GM08714 (cell line): ENCODE results near the gene SOX6.

ENCODE experiments used
- H3K4me3 ChIP-seq: fragments of 200-500 bp; sonication (Bioruptor generic); 2 replicates; pipeline ENCODE4 v1.5.1; 2014; ENCODE audit warnings: mild to moderate bottlenecking, low read length, inconsistent platforms
- ZNF274 ChIP-seq: IDR thresholded peaks from 2 replicates; pipeline ENCODE4 v1.6.1; 2012; ENCODE audit warnings: mild to moderate bottlenecking, low read depth, low read length

Gene SOX6

DNA sequence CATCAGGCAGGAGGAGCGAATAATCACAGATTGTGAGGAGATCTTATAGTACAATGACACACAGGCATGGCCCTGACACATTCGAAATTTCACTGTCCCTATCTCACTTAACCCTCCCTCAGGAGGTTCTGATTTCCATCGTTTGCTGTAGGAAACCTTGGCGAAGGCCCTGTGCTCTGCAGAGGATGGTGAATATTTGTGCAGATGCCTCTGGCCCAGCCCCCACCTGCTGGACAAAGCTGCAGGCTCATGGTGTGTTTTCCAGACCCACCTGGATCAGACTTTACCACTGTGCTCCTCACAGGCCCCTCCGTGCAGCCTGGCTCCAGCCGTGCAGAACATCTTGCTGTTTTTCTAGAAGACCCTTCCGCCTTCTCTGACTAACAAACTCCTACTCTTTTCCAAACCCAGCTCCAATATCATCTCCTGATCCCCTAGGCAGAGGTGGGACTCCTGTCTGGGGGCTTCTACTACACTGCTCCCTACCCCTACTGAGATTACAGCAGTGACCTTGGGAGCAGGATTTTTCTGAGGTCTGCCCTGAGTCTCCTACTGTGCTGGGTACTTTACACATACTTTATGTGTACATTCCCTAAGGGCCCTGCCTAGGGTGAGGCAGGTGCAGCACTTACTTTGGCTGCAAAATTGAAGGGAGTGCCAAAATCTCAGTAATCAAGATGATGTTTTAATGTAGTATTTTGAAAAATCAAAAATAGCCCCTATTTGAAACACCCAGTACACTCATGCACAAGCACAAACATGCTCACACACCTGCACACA, 412.7 kb downstream of the SOX6 start:
- no peak overlapping the region for H3K4me3 ChIP-seq
- no peak for TF ChIP-seq ZNF274

DNA sequence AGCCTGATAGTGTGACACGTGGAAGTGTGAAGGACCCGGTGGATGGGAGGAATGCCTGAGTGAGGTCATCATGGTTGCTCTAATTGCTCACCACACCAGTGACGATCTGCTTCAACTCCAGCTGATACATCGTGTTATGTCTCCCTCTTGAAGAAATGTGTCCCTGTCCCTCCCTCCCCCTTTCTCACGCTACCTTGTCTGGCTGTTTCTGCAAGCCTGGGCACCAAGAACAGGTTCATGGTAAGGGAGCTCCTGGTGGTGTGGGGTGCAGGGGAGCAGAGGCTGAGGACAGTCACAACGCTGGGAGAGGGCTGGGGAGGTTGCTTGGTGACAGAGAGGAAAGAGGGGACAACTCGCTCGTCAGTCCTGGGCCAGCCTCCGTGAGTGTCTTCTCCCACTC, 413.4 kb downstream of the SOX6 start:
- TF ChIP-seq ZNF274: no peak
- H3K4me3 ChIP-seq: no peak overlapping the region

DNA sequence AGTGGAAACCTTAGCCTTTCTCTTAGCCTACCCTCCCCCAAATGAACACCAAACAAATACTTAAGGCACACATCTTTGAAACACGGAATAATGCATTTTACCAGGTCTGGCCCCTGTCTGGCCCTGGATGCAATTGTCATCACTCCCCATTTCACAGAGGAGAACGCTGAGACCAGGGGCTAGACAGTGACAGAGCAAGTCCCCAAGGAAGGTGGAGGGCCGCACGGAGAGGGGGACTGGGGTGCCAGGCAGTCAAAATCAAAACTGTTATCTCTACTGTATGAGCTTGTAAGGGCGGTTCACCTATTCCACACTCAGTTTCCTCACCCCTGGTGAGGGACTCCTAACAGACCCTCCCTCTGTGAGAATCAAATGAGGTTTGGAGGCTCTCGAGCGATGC, 414.2 kb downstream of the SOX6 start:
- no peak for TF ChIP-seq ZNF274

DNA sequence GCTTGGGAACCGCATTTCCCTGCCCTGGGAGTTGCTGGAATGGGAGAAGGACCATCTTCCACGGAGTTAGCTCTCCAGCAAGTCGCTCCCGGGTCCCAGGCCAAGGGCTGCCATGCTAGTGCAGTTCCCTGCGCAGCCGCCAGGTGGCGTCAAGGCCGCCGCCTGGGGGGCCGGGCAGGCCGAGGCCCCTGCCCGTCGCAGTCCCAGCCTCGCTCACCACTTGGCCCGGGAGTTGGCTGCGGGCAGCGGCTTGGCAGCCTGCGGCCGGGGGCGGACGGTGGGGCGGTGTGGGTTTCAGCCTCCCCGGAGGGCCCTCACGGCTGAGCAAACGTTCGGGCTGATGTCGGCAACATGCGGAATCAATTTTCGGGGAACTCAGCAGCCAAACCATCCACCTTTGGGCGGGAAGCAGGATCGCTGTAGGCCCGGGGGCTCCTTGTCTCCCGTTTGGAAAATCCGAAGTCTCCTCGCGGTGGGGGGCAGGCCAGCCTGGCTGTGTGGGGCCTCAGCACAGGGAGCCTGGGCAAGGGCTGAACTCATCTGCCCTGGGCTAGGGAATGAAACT, 415.1 kb downstream of the SOX6 start:
- no peak for TF ChIP-seq ZNF274
- H3K4me3 ChIP-seq: no peak overlapping the region

More for the DNA sequence above, 414.2 kb downstream of the SOX6 start:
- H3K4me3 ChIP-seq: no peak overlapping the region

DNA sequence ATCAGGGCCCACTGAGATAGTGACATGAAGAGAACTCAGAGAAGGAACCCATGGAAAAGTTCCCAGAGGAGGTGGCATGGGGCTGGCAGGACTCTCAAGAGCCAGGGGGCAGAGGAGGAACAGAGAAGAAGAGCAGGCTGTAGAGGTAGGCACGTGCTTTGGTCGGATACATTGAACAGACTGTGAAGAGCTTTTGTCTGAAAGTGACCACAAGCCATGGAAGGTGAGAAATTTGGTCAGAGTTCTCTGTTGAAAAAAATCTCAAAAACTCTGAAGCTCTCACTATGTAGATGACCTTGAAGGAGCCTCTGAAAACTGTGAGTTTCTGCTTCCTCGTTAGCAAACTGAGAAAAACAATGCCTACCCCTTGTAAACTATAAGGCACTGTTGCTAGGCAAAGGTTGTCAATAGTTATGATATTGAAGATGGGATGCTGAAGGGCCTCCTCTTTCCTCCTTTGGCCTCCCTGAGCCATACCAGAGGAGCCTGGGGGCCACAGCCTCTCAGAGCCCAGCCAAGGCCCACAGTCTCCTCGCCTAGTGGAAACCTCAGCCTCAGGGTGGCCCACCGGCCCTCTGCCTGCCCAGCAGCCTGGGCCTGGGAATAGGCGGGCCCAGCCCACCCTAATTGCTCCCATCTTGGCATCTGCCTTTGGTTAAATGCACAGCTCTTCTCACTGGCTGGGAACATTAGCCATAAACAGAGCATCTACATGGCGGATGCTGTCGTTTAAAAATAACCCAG, 415.7 kb downstream of the SOX6 start:
- no peak for TF ChIP-seq ZNF274
- no peak overlapping the region for H3K4me3 ChIP-seq

DNA sequence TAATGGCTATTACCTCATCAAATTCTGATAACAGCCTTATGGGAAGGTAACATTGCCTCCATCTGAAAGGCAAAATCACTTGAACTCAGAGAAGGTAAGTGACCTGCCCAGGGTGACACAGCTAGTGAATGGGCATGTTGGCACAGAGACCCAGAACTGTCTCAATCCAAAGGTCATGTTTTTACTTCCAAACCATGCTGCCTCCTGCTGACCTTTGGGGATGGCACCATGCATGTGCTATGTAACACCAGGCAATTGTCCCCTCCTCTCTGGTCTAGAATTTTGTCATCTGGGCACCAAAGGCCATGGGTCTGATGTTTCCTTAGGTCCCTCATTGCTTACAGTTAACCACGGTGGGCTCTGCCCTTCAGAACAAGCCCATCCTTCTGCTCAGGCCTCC, 417.4 kb downstream of the SOX6 start:
- TF ChIP-seq ZNF274: no peak
- no peak overlapping the region for H3K4me3 ChIP-seq

DNA sequence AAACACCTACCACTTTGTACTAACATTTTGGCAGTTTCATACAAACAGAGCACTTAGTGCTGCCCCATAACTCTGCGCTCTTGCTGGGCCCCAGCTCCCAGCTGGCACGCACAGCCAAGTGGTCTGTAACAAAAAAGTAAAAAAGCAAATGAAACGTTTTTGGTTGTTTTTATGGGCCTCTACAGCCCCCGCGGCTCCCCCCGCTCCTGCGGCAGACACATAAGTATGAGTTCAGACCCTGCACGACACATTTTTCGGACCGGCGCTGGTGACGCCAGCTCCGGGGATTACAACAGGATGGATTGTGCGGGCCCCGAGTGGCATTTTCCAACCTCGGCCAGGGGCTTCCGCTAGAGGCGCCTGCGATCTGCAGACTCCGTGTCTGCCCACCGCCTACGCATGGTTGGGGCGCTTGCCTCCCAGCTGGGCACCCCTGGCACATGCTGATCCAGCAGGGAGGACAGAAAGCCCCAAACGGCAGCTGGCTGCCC, 418.2 kb downstream of the SOX6 start:
- no peak for TF ChIP-seq ZNF274
- H3K4me3 ChIP-seq: no peak overlapping the region

DNA sequence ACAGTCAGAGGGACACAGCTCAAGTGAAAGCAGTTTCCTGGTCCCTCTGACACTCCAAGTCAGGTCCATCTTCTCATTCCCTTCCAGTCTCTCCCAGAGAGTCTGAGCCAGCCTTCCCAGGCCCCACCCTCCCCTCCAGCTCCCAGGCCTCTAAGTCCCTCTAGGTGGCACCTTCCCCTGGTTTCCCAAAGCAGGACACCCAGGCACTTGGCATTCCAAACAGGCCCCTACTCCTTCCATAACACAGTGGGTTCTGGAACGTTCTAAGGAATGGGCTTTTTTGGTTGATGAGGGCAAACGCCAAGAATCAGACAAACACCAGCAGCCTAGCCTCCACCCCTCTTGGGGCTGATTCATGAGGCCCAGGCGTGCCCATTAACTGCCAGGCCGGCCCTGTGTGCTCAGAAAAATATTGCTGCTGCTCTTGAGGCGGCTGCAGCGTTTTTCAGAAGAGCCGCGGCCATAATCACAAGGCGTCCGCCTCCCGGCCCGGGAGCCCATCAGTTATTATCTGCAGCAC, 418.7 kb downstream of the SOX6 start:
- no peak for TF ChIP-seq ZNF274
- H3K4me3 ChIP-seq: no peak overlapping the region

DNA sequence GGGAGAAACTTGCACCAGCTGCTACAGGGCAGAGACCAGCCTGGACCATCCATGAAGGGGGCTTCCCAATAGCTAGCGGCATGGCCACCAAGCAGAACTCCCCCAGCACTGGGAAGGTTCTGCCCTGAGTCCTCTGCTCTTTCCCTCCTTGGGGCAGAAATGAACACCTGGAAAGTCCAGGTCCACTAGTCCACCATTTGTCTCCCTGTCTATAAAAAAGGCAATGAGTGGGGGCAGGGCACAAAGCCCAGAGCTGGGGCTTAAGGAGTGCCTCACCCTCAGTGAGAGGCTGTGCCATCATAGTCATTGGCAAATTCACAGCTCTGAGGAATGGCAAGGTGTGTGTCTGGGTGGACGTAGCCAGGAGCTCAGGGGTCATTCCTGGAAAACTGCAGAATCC, 420.3 kb downstream of the SOX6 start:
- TF ChIP-seq ZNF274: no peak
- no peak overlapping the region for H3K4me3 ChIP-seq

DNA sequence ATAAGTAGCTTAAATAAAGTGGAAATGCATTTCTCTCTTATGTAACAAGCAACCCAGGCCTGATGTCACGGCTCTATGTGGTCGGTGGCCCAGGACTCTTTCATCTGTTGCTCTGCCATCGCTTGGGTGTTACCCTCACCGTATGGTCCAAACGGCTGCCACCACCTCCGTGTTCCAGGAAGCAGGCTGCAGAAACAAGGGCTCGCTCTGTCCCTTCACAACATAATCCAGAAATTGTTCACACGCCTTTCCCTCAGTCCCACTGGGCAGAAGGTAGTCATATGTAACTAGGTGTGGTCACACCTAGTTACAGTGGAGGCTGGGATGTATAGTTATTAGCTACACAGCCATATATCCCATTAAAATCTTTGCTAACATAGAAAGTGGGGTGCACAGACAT, 421.0 kb downstream of the SOX6 start:
- no peak overlapping the region for H3K4me3 ChIP-seq
- no peak for TF ChIP-seq ZNF274

DNA sequence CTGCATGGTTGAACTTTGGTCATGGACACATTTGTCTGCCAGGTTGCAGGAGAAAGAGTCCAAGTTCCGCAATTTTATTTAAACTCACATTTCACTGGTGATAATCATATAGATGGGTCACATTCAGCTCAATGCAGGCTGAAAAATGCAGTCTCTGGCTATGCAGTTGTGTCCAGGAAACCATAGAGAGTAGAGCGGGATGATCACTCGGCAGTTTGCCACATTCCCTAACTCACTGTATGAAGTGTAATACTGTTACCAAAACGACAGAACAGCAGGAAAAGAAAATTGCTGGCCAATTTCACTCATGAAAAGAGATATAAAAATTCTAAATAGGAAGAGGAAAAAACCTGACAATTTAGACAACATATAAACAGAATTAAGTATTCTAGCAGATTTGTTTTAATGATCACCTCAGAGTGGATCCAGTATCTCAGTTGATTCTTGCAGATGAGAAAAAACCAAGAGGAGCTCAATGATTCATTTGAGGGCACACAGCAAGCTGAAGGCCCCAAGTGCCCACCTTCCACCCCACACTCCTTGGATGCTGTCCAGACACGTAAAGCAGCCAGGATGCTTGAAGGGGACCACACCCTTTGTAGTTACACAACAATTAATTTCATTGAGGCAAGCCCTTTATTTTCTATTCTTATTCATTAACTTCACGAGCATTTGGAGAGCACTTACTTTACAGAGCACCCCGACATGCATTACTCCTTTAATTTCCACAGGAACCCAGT, 422.3 kb downstream of the SOX6 start:
- no peak for TF ChIP-seq ZNF274
- H3K4me3 ChIP-seq: no peak overlapping the region

DNA sequence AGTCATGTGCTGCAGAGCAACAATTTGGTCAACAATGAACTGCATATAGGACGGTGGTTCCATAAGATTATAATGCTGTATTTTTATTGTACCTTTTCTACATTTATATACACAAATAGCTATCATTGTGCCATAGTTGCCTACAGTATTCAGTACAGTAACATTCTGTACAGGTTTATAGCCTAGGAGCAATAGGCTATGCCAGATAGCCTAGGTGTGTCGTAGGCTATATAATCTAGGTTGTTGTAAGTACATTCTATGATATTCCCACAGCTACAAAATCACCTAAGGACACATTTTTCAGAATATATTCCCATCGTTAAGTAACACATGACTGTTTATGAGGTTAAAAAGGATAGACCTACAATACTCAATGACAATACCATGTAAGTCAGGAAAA, 423.9 kb downstream of the SOX6 start:
- H3K4me3 ChIP-seq: no peak overlapping the region
- TF ChIP-seq ZNF274: no peak

DNA sequence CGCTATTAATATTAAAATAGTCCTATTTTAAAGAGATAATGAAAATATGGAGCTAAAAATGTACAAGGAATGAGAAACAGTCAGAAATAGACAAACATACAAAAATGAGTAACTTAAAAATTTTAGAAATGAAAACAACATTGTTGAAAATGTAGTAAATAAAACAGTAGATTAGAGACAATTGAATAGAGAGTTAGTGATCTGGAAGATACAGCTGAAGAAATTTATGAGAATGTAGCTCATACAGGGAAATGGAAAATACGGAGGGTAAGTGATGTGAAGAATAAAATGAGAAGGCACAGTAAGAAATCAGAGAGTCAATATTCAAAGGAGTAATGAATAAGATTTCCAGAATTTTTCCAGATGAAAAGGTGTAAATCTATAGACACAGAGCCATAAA, 424.8 kb downstream of the SOX6 start:
- H3K4me3 ChIP-seq: no peak overlapping the region
- TF ChIP-seq ZNF274: no peak

DNA sequence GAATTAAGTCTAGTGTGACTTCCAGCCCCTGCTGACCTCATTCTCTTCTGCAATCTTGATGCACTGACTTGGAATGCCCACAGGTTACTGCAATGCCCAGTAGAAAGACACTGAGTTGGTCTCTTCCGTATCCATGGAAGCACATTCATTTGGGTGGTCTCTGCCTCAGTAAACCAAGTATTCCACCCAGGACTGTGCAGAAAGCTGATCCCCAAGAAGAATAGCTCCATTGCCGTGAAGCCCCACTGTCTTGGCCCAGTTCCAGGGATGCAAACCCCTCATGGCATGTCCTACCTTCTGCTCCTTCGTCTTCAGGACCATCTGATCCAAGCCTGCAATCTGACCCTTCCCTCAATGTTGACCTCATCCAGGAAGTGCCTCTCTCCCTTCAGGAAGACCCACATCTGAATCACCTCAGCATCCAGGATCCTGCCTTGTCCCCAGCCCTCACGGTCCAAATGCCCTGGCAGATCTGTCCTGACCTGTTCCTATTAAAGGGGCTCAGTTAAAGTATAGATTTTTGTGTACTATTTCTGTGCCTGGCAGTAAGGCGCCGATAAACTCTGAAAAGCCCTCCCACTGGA, 425.8 kb downstream of the SOX6 start:
- H3K4me3 ChIP-seq: no peak overlapping the region
- TF ChIP-seq ZNF274: no peak
